Heart left ventricle (tissue), 16 donors: Measurements from ENCODE around the gene NCLN. TPM values are rescaled to one million over a fixed set of nuclear protein-coding genes. Genes with fewer than 3 reads are reported as not detected.
A peak's percentile ranks its signal among the peaks of the same experiment; 100 is the strongest.

Source experiments
- ATAC-seq, 4 donors: fragments of 200-7000 bp; cut with Tn5 transposase; one replicate each; pipeline ENCODE4 v1.9.1; 2020 to 2022; ENCODE audit warnings: moderate library complexity in 4 of 4, mild to moderate bottlenecking in 3 of 4, moderate number of reproducible peaks in 1 of 4
- DNase-seq, 5 donors: peaks; one replicate each; pipeline ENCODE4 v3.0.0-alpha.2; 2020
- H3K27ac ChIP-seq, 12 donors: fragments of 200-600 bp; sonication (generic) in 4 of 12; one replicate each; pipeline versions ENCODE4 v1.5.0 to v1.8.0; 2016 to 2022; ENCODE audit warnings: mild to moderate bottlenecking in 2 of 12
- H3K27me3 ChIP-seq, 9 donors: fragments of 200-600 bp; sonication (generic) in 2 of 9; one replicate each; pipeline versions ENCODE4 v1.5.1 to v1.8.0; 2016 to 2022; ENCODE audit warnings: mild to moderate bottlenecking in 3 of 9
- H3K36me3 ChIP-seq, 9 donors: fragments of 200-600 bp; sonication (generic) in 2 of 9; one replicate each; pipeline versions ENCODE4 v1.5.0 to v1.8.0; 2018 to 2022; ENCODE audit warnings: mild to moderate bottlenecking in 2 of 9
- H3K4me1 ChIP-seq, 12 donors: fragments of 200-600 bp; sonication (generic) in 4 of 12; one replicate each; pipeline versions ENCODE4 v1.5.0 to v1.8.0; 2016 to 2022; ENCODE audit warnings: mild to moderate bottlenecking in 3 of 12
- H3K4me3 ChIP-seq, 12 donors: fragments of 200-600 bp; sonication (generic) in 4 of 12; one replicate each; pipeline versions ENCODE4 v1.5.0 to v1.8.0; 2017 to 2022; ENCODE audit warnings: mild to moderate bottlenecking in 9 of 12, moderate library complexity in 4 of 12
- H3K9me3 ChIP-seq, 12 donors: fragments of 200-600 bp; sonication (generic) in 4 of 12; one replicate each; pipeline versions ENCODE4 v1.5.0 to v1.8.0; 2016 to 2022; ENCODE audit warnings: mild to moderate bottlenecking in 1 of 12
- CTCF ChIP-seq, 12 donors: fragments of 200-600 bp; sonication (generic) in 4 of 12; IDR thresholded peaks; one replicate each; pipeline versions ENCODE4 v1.5.0 to v1.8.0; 2018 to 2022; ENCODE audit warnings: antibody characterized with exemption in 12 of 12, mild to moderate bottlenecking in 5 of 12
- POLR2A ChIP-seq, 2 donors: fragments of 450-650 bp; IDR thresholded peaks; one replicate each; pipeline ENCODE4 v1.6.1; 2017; ENCODE audit warnings: antibody characterized with exemption in 2 of 2, mild to moderate bottlenecking in 2 of 2, moderate library complexity in 2 of 2
- WGBS, 4 donors: extraction: QIAGEN DNeasy Blood & Tissue Kit in 2 of 4; methylation state at CpG; one replicate each; pipeline versions ENCODE4 v1.1.5 to v1.1.7; 2013 to 2018; 5-methylcytosine and 5-hydroxymethylcytosine counted together
- intact Hi-C, 10 donors: fragments of 100-400 bp; cut with DNase I; formaldehyde crosslinking; loops; one replicate each; pipeline versions ENCODE4 v1.11.1 to v1.14.2; 2022
- polyA plus RNA-seq, 2 donors: library from polyadenylated mRNA; stranded (reverse); fragments of 200-250 nt; gene quantifications; one replicate each; pipeline ENCODE4 v1.2.3, GENCODE V29; 2013
- total RNA-seq, 9 donors: library from RNA; depleted of rRNA in 2 of 9; stranded (reverse); fragments of >200 nt in 2 of 9; fragmentation: NEBNext Ultra II Directional in 3 of 9; extraction: Animal tissue kit (Norgen Biotek cat#: 25700) in 3 of 9; gene quantifications; one replicate each; pipeline versions ENCODE4 v1.1.0 to v1.2.4, GENCODE V29; 2016 to 2023
- donor health status: ischemic (EF 13 %, LVEDD 7.1; RV severe dilation, severe dysfunction).
- donor health status: healthy with polysubstance abuse.
- donor health status: DM: no; HTN: yes; CAD: no.
- donor health status: DM: no; HTN: no; CAD: no.
- donor health status: ischemic (EF 25% LVEDD 6.9; RV normal size, moderate dysfunction).
- donor health status: ischemic (EF 25% LVEDD 5.7; RV mildly dilated, moderate dysfunction).
- donor health status: healthy.
- donor health status: DM: yes; HTN: yes; CAD: no.
- donor health status: ischemic (EF 35%, LVEDD 5.7; RV mildly dilated, moderate dysfunction).
- donor health status: nonischemic (EF 11% LVEDD 7.7; RV severe dilation, severe dysfunction).
- donor health status: DM: yes; HTN: yes; CAD: no.
- donor health status: PGD.
- donor health status: ischemic (EF 29% LVEDD 5.4; RV normal size, mild dysfunction).
- donor health status: nonischemic (EF 23%, LVEDD 6.1; RV moderate dilation, normal function).

NCLN gene
- total and polyA plus RNA-seq, 11 donors = 16.7 to 67.5 (median 26.4) TPM

GRCh38 chr19:3239367-3239766, 53.6 kb downstream of the NCLN start:
- WGBS, 4 donors = 68 to 77% (median 73%) methylated on average over 5 of the region's 5 CpGs
- H3K9me3 ChIP-seq = peaks cover 0 to 5% (median 0%) of the 10 kb centered on the region in 12 donors
- H3K27ac ChIP-seq = no peak overlapping the region
- no peaks in the 10 kb centered on the region for H3K36me3 ChIP-seq
- intact Hi-C loops = no loop called here
- peaks cover 0 to 8% (median 0%) of the 10 kb centered on the region in 9 donors for H3K27me3 ChIP-seq
- H3K4me3 ChIP-seq = no peak overlapping the region
- ATAC-seq (no peak), DNase-seq (no peak)
- H3K4me1 ChIP-seq = no peaks in the 10 kb centered on the region
- TF ChIP-seq CTCF (IDR thresholded peaks at IDR 0.05) (no peak), POLR2A (IDR thresholded peaks at IDR 0.05) (no peak)

- H3K4me3 ChIP-seq = no peak overlapping the region
- H3K9me3 ChIP-seq = no peaks in the 10 kb centered on the region
- H3K36me3 ChIP-seq = no peaks in the 10 kb centered on the region
- no peaks in the 10 kb centered on the region for H3K4me1 ChIP-seq
- H3K27me3 ChIP-seq = peaks cover 0 to 8% (median 0%) of the 10 kb centered on the region in 9 donors
- intact Hi-C loops = no loop called here
- TF ChIP-seq CTCF (IDR thresholded peaks at IDR 0.05) = no peak
- TF ChIP-seq POLR2A (IDR thresholded peaks at IDR 0.05) = no peak
- no peak overlapping the region for H3K27ac ChIP-seq
- peak in 1 of 5 donors; percentile 38 for DNase-seq
- 42 to 48% (median 45%) methylated on average over 23 of the region's 23 CpGs for WGBS, 4 donors
- peak in 1 of 4 donors; percentile 63 for ATAC-seq
Measured at GRCh38 chr19:3243819-3244700, 58.3 kb downstream of the NCLN start.

GRCh38 chr19:3245050-3245449, 59.3 kb downstream of the NCLN start:
- TF ChIP-seq POLR2A (IDR thresholded peaks at IDR 0.05) = no peak
- 90 to 94% (median 91%) methylated on average over 9 of the region's 9 CpGs for WGBS, 4 donors
- Histone ChIP-seq H3K4me3 (no peak overlapping the region), H3K36me3 (no peaks in the 10 kb centered on the region), H3K9me3 (no peaks in the 10 kb centered on the region), H3K27me3 (peaks cover 0 to 13% (median 0%) of the 10 kb centered on the region in 9 donors), H3K4me1 (no peaks in the 10 kb centered on the region), H3K27ac (no peak overlapping the region)
- intact Hi-C loops = no loop called here
- DNase-seq = no peak
- no peak for ATAC-seq

GRCh38 chr19:3248728-3249326, 63.1 kb downstream of the NCLN start:
- TF ChIP-seq POLR2A (IDR thresholded peaks at IDR 0.05) (no peak), CTCF (IDR thresholded peaks at IDR 0.05) (no peak)
- 40 to 57% (median 49%) methylated on average over 14 of the region's 14 CpGs for WGBS, 4 donors
- DNase-seq = no peak
- peaks cover 0 to 17% (median 0%) of the 10 kb centered on the region in 9 donors for H3K27me3 ChIP-seq
- no peaks in the 10 kb centered on the region for H3K4me1 ChIP-seq
- no peak overlapping the region for H3K4me3 ChIP-seq
- H3K27ac ChIP-seq = no peak overlapping the region
- ATAC-seq = no peak
- peaks cover 0 to 12% (median 0%) of the 10 kb centered on the region in 12 donors for H3K9me3 ChIP-seq
- H3K36me3 ChIP-seq = no peaks in the 10 kb centered on the region
- intact Hi-C loops = no loop called here
